Calu3 (cell line): ENCODE data around the gene SRSF4. TPM values are rescaled to one million over a fixed set of nuclear protein-coding genes. Genes with fewer than 3 reads are reported as not detected.

Source experiments
- BruUV-seq: library from RNA; stranded (reverse); fragments of 400-500 nt; replicated peaks from 2 replicates; lab custom pipeline; 2021; lab: Mats Ljungman, UMichigan
- CTCF ChIA-PET: fragments of 300-600 bp; sonication (Branson Sonifier 250); formaldehyde crosslinking; loops from one replicate; lab custom pipeline; 2022; ENCODE audit warnings: antibody characterized with exemption; lab: Charles Lee
- DNase-seq: peaks from one replicate; pipeline ENCODE4 v3.0.0; 2022
- H3K27ac Mint-ChIP-seq: one replicate; pipeline ENCODE4 v1.8.0; 2022; ENCODE audit warnings: mixed read lengths; ENCODE audit not compliant: unreplicated experiment
- H3K27me3 Mint-ChIP-seq: one replicate; pipeline ENCODE4 v1.8.0; 2022; ENCODE audit warnings: mixed read lengths; ENCODE audit not compliant: unreplicated experiment
- H3K36me3 Mint-ChIP-seq: one replicate; pipeline ENCODE4 v1.8.0; 2022; ENCODE audit warnings: mild to moderate bottlenecking, moderate library complexity, mixed read lengths; ENCODE audit not compliant: insufficient read depth, unreplicated experiment
- H3K4me1 Mint-ChIP-seq: one replicate; pipeline ENCODE4 v1.8.0; 2022; ENCODE audit warnings: mild to moderate bottlenecking, low read depth, mixed read lengths; ENCODE audit not compliant: unreplicated experiment
- H3K4me3 Mint-ChIP-seq: one replicate; pipeline ENCODE4 v1.8.0; 2022; ENCODE audit warnings: mild to moderate bottlenecking, low read depth, moderate library complexity, mixed read lengths; ENCODE audit not compliant: unreplicated experiment
- H3K9me3 Mint-ChIP-seq: one replicate; pipeline ENCODE4 v1.8.0; 2022; ENCODE audit warnings: low read depth, mixed read lengths; ENCODE audit not compliant: unreplicated experiment
- CTCF ChIP-seq: fragments of 200-600 bp; IDR thresholded peaks from one replicate; pipeline ENCODE4 v1.8.0; 2022; ENCODE audit warnings: antibody characterized with exemption; ENCODE audit not compliant: unreplicated experiment
- intact Hi-C: fragments of 100-400 bp; cut with micrococcal nuclease; formaldehyde crosslinking; loops from one replicate; pipeline ENCODE4 v1.10.0; 2022; ENCODE audit not compliant: unreplicated experiment
- total RNA-seq: library from RNA; stranded (reverse); gene quantifications from 2 replicates; pipeline ENCODE4 v1.2.3, GENCODE V29; 2022

Gene SRSF4
- total RNA-seq, 1 experiment from 2014 or later: 65.4 TPM

- no peak for DNase-seq
- no peaks in the 10 kb centered on the region for H3K27me3 Mint-ChIP-seq
- no peaks in the 10 kb centered on the region for H3K9me3 Mint-ChIP-seq
- CTCF ChIA-PET: interaction anchor here (0.6 to 1.0 kb wide), 2 partner anchors 9 to 71 kb away, joined by 3 to 4 read pairs; no protein-coding TSS in a partner anchor
- H3K4me3 Mint-ChIP-seq: no peak overlapping the region
- H3K36me3 Mint-ChIP-seq: peaks cover 41% of the 10 kb centered on the region
- H3K27ac Mint-ChIP-seq: no peak overlapping the region
- no TSS peak for BruUV-seq
- TF ChIP-seq CTCF: no peak
- H3K4me1 Mint-ChIP-seq: peaks cover 16% of the 10 kb centered on the region
- intact Hi-C loops: loop anchor here (10.0 kb wide), 1 partner anchor 424 kb away; no protein-coding TSS in a partner anchor
Observed at GRCh38 chr1:29209173-29209572, 27.5 kb upstream of the SRSF4 start.

- Mint-ChIP-seq H3K27me3 (no peaks in the 10 kb centered on the region), H3K4me1 (peaks cover 20% of the 10 kb centered on the region), H3K9me3 (no peaks in the 10 kb centered on the region), H3K4me3 (no peak overlapping the region), H3K36me3 (peaks cover 42% of the 10 kb centered on the region), H3K27ac (peak overlapping the region; percentile 50)
- intact Hi-C loops: loop anchor here (10.0 kb wide), 1 partner anchor 424 kb away; no protein-coding TSS in a partner anchor
- no TSS peak for BruUV-seq
- DNase-seq: no peak
- CTCF ChIA-PET: interaction anchor here (0.6 kb wide), 1 partner anchor 11 kb away, joined by 3 read pairs; no protein-coding TSS in a partner anchor
- no peak for TF ChIP-seq CTCF
Observed at GRCh38 chr1:29208442-29208841, 26.7 kb upstream of the SRSF4 start.

- DNase-seq: peak; percentile 96
- BruUV-seq: no TSS peak
- CTCF ChIA-PET: interaction anchor here (0.5 to 2.6 kb wide), 9 partner anchors 9 to 326 kb away, joined by 3 to 31 read pairs (median 5); partner anchors contain the start of gene SRSF4
- H3K4me1 Mint-ChIP-seq: peaks cover 19% of the 10 kb centered on the region
- peaks cover 23% of the 10 kb centered on the region for H3K36me3 Mint-ChIP-seq
- H3K9me3 Mint-ChIP-seq: no peaks in the 10 kb centered on the region
- TF ChIP-seq CTCF: peak; percentile 90
- no peaks in the 10 kb centered on the region for H3K27me3 Mint-ChIP-seq
- peak overlapping the region; percentile 19 for H3K4me3 Mint-ChIP-seq
- H3K27ac Mint-ChIP-seq: no peak overlapping the region
- intact Hi-C loops: loop anchor here (2.0 to 10.0 kb wide), 3 partner anchors 170 to 418 kb away; no protein-coding TSS in a partner anchor
Observed at GRCh38 chr1:29202584-29203340, 21.1 kb upstream of the SRSF4 start.

GRCh38 chr1:29202053-29202452 is 20.4 kb upstream of the SRSF4 start:
- no peak for DNase-seq
- Mint-ChIP-seq H3K27ac (no peak overlapping the region), H3K36me3 (peaks cover 23% of the 10 kb centered on the region), H3K4me3 (peak overlapping the region; percentile 19), H3K4me1 (peaks cover 19% of the 10 kb centered on the region), H3K9me3 (no peaks in the 10 kb centered on the region), H3K27me3 (no peaks in the 10 kb centered on the region)
- intact Hi-C loops: loop anchor here (2.0 to 10.0 kb wide), 3 partner anchors 170 to 417 kb away; no protein-coding TSS in a partner anchor
- no peak for TF ChIP-seq CTCF
- CTCF ChIA-PET: interaction anchor here (0.7 to 2.6 kb wide), 5 partner anchors 20 to 325 kb away, joined by 3 to 31 read pairs (median 6); partner anchors contain the start of gene SRSF4
- BruUV-seq: no TSS peak
